GM19395 (cell line): ENCODE data around the gene MS4A14.
A peak's percentile ranks its signal among the peaks of the same experiment; 100 is the strongest.
"Not testable (repeated sequence)": the region's sequence is repeated elsewhere in the genome, so short reads cannot be mapped to it uniquely, and the experiment has no call there.

ENCODE experiments used
- ATAC-seq: cut with Tn5 transposase; IDR thresholded peaks from one replicate; pipeline ENCODE4 v1.9.1; 2021; ENCODE audit warnings: mild to moderate bottlenecking, moderate library complexity; ENCODE audit not compliant: unreplicated experiment

MS4A14 gene

DNA sequence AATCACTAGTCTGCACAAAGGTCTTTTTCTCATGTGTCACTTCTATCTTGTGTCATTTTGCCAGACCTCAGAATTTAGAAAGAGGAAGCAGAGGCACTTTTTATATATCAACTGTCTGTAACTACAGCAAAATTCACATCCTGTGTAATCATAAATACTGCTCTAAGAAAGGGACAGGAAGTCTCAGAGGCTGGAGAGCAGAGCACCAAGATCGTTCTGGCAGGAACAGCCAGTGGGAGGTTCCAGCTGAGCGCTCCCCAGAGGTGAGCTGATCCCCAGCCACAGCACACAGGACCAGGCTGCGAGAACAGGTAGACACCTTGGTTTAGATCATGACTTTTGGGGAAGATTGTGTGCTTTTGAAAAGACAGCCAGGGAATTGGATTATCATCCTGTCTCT lies 17.9 kb upstream of the MS4A14 start, which contains the start of gene MS4A7:
MS4A7 (plus strand) TSS at position 179 of the 400 bp plus-strand sequence. CDS start 4,610 bp downstream, outside the sequence.
- ATAC-seq: peak; percentile 93

DNA sequence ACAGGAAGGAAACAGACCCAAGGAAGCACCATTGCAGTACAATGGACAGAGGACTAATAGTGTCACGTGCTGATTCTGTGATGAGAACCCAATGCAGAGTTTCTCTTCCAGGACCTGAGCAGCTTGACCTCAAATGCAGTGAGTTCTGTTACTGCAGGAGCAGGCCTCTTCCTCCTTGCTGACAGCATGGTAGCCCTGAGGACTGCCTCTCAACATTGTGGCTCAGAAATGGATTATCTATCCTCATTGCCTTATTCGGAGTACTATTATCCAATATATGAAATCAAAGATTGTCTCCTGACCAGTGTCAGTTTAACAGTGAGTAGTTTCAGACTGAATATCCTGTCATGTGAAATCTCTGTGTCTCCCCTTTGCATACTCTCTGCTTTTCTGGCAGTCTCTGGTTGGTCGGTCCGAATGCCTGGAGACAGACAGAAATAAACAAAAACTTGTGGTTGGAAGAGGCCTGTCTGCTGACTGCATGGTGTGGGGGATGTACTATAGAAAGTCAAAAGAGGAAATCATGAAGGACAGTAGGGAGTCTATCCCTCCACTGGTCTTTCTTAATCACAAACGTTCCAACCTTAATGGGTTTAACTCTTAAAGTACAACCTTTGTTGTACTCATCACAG lies 6.9 kb upstream of the MS4A14 start:
- peak; percentile 93 for ATAC-seq

GRCh38 chr11:60390419-60390818 lies 5.8 kb upstream of the MS4A14 start:
- ATAC-seq: no peak

DNA sequence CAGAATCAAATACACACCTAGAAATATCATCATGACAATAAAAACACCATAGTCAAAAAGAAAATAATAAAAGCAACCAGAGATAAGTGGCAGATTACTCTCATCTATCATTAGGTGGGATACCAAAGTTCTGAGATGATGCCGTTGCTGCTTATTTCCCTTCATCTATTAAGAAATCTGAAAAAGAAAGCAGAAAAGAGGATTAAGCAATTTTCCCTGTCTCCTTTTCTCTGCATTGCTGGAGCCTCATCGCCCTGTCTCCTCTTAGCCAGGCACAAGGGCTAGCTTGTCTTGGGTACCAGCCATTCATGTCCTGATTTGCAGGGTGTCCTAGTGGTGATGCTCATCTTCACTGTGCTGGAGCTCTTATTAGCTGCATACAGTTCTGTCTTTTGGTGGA lies 3.9 kb upstream of the MS4A14 start:
- ATAC-seq: no peak

- no peak for ATAC-seq
Observed at GRCh38 chr11:60393016-60393415, 3.2 kb upstream of the MS4A14 start.

- ATAC-seq: no peak
Observed at GRCh38 chr11:60394666-60395380, 1.4 kb upstream of the MS4A14 start.

- ATAC-seq: no peak
Observed at GRCh38 chr11:60396799-60397198, 540 bp downstream of the MS4A14 start.

DNA sequence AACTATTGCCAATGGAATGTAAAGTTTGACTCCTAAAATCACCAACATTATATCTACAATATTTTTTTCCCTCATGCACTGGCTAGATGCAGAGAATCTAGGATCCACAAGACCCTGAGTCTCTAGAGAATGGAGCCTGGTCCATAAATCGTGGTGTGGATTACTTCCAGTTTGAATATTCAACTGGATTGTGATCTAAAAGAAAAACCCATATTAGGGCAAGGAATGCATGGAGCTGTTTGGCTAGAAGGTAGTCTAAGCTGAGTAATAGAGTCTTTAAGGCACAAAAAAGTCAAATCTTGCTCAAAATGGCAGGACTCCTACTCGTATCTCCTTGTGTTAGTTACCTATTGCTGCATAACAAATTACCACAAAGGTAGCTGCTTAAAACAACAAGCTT lies 23.8 kb downstream of the MS4A14 start:
- ATAC-seq: no peak

DNA sequence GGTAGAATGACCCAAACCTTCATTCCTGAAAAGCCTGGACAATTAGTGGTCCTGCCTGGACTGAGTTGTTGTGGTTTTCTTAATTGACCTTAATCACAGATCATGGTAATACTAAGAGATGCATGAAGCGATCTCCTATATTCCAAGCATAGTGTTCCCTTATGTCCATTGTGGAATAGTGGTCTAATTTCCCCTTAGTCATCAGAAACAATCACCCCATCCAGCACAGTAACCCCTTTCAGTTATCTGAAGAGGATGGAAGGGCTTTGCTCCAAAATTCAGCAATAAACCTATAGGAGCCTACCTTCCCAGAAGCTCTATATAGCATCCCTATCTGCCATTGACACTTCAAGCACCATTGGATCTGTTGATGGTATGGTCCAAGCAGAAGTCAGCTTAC lies 26.4 kb downstream of the MS4A14 start:
- no peak for ATAC-seq

GRCh38 chr11:60428517-60428916 lies 32.3 kb downstream of the MS4A14 start:
- no peak for ATAC-seq

GRCh38 chr11:60429272-60429671 lies 33.0 kb downstream of the MS4A14 start, which contains the start of gene MS4A5:
Gene MS4A5 (plus strand): TSS chr11:60429572. CDS start chr11:60429675, 103 bp downstream.
- ATAC-seq: no peak

- ATAC-seq: no peak
Observed at GRCh38 chr11:60431251-60431650, 35.0 kb downstream of the MS4A14 start.

DNA sequence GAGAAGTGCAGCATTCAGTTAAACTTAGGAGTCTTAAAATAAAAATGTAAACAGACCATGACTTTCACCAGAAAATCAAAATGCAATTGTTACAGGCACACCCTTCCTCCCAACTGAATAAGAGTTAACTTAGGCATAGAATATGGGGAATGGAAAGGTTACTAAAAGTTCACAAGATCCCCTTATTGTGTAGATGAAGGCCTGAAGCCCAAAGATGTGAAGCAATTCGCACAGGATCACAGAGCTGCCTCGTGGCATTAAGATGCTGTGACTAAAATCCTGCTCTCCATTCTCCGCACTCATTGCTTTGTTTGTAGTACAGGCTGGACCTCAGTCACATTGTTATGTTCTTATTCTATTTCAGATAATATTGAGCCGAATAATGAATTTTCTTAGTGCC lies 37.1 kb downstream of the MS4A14 start:
- no peak for ATAC-seq

- no peak for ATAC-seq
Observed at GRCh38 chr11:60447070-60447469, 50.8 kb downstream of the MS4A14 start.

DNA sequence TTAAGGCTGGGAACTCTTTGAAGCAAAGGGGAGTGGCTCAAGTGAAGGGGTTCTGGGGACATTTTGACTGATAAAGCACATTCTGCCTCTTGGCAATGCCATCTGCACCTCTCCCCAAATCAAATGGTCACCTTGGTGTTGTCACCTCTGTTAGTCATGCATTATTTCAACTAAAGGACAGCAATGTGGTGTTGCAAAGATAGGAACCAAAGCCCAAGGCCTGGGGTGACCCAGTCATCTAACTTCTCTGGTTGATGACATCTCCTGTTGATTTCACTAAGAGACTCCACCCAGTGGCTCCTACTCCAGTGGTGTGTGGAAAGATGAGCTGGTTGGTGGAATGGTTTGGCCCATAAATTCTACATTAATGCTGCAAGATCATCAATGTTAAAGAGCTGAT lies 51.6 kb downstream of the MS4A14 start:
- ATAC-seq: no peak

GRCh38 chr11:60451185-60451584 lies 54.9 kb downstream of the MS4A14 start:
- not testable (repeated sequence) for ATAC-seq

- ATAC-seq: no peak
Observed at GRCh38 chr11:60454212-60454611, 58.0 kb downstream of the MS4A14 start.

DNA sequence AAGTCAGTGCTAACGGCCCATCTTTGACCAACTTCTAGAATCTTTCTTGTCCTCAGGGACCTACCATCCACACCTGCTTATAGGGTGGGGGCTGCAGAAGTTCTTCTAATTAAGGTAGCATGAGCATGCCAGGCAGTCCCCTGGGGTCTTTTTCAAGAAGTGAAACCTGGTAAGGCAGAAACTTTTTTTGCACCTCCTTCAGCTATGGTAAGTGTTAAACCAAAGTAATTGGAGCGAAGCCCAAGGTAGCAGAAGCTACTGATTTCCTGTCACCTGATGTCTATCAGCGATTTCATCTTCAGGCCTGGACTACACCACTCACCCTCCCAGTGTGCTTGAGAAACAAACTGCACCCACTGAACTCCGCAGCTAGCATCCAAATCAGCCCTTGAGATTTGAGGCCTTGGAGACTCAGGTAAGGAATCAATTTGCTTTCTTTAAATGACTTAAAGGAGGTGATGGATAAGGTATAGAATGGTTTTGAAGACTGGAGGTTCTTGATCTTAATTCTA lies 59.3 kb downstream of the MS4A14 start, which contains the start of gene MS4A1:
MS4A1 (plus strand) TSS at position 317 of the 512 bp plus-strand sequence. CDS start 6,528 bp downstream, outside the sequence.
- ATAC-seq: peak; percentile 87

GRCh38 chr11:60457576-60457975 lies 61.3 kb downstream of the MS4A14 start:
- ATAC-seq: peak; percentile 48

DNA sequence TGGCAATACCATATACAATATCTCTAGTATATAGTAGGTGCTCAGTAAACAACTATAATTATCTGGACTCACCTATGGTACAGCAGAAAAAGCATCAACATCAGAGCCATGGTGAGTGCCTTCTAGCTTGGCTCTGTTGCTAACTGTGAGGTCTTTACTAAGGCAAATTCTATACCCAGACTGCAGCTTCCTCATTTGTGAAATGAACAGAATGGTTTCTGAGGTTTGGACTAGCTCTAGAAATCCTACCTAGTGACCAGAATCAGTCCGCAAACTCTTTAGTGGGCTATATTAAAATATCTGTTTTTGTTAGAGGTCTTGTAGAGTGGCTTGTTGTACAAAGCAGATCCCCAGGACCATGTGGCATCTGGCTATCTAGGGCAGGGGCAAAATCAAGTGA lies 63.1 kb downstream of the MS4A14 start:
- ATAC-seq: peak; percentile 30
